Fibroblast of villous mesenchyme (primary cell): ENCODE results near the gene GOT1. TPM values are rescaled to one million over a fixed set of nuclear protein-coding genes. Genes with fewer than 3 reads are reported as not detected.

Source experiments
- DNase-seq: peaks from one replicate; pipeline ENCODE4 v3.0.0-alpha.2; 2010; ENCODE audit warnings: low read depth
- H3K4me3 ChIP-seq: 2 replicates; pipeline ENCODE4 v1.5.1; 2011; ENCODE audit warnings: low read depth, mild to moderate bottlenecking, low read length
- CTCF ChIP-seq: IDR thresholded peaks from 2 replicates; pipeline ENCODE4 v1.5.1; 2012; ENCODE audit warnings: low read depth, mild to moderate bottlenecking, low read length; ENCODE audit not compliant: insufficient read depth
- total RNA-seq: library from RNA; depleted of rRNA; stranded (reverse); fragments of >200 nt; gene quantifications from 2 replicates; pipeline ENCODE4 v1.2.3, GENCODE V29; 2012

Gene GOT1
- total RNA-seq, 1 donor, result 27.2 TPM

DNA sequence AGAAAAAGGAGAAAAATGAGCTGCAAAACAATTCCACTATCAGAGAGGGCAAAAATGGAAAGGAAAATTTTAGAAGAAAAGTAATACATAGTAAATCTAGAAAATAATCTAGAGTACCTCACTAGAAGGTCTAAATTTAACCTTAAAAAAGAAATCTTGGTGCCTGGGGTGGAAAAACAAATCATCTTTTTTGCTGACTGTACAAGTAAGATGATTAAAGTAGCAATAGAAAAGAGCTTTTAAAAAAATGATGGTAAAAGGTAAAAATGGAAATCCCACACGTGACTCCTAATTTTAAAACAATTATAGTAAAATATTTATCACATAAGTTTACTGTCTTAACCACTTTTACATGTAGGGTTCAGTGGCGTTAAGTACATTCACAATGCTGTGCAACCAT, 28.8 kb upstream of the GOT1 start:
- H3K4me3 ChIP-seq, result no peak overlapping the region
- no peak for TF ChIP-seq CTCF

DNA sequence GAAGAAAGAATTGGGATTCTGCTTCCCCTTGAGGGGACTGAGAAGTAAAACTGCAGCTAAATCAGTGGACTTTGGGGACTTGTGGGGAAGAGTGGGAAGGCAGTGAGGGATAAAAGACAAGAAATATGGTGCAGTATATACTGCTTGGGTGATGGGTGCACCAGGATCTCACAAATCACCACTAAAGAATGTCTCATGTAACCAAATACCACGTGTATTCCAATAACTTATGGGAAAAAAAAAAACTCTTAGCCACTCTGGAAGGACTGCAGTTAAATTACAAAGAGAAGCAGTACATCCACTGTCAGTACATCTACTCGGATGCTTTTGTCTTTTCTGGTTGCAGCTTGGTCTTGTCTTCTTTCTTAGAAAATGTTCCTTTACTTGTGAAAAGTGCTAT, 27.4 kb upstream of the GOT1 start:
- no peak overlapping the region for H3K4me3 ChIP-seq
- peak; percentile 36 for DNase-seq
- TF ChIP-seq CTCF, result no peak

More for the DNA sequence above, 28.8 kb upstream of the GOT1 start:
- no peak for DNase-seq

DNA sequence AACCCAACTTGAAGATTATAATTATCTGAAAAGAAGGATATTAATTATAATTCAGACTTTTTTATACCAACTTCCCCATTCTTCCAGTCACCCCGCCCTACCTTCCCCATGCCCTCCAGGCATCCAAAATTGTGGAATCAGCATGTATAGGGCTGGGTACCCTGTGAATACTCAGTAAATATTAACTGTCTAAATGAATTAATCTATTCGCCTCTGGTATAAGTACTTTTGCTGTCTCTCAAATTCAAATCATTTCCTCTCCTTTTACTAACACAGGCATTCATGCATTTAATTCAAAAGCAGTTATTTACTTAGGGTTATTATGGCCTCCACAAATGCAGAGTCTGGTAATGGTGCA, 26.5 kb upstream of the GOT1 start:
- no peak for TF ChIP-seq CTCF

GRCh38 chr10:99456207-99456930, 25.9 kb upstream of the GOT1 start:
- TF ChIP-seq CTCF, result no peak
- DNase-seq, result no peak

More for the DNA sequence above, 26.5 kb upstream of the GOT1 start:
- no peak for DNase-seq
- no peak overlapping the region for H3K4me3 ChIP-seq

DNA sequence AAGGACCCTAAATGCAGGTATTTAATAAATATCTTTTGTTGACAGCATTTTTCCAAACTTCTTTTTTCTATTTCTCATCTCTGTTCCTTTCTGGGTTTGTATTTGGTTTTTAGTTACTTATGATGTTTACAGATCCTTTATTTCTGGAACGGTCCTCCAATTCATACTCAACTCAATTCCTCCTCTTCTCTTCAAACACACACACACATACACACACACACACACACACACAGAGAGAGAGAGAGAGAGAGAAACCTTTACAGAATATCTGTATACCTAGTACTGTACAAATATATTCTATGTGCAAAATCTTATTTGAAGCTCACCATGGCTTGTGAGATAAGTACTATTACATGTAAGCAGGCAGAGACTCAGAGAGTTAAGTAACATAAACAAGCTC, 21.6 kb upstream of the GOT1 start:
- DNase-seq, result no peak
- no peak overlapping the region for H3K4me3 ChIP-seq
- no peak for TF ChIP-seq CTCF

More at GRCh38 chr10:99456207-99456930, 25.9 kb upstream of the GOT1 start:
- no peak overlapping the region for H3K4me3 ChIP-seq

DNA sequence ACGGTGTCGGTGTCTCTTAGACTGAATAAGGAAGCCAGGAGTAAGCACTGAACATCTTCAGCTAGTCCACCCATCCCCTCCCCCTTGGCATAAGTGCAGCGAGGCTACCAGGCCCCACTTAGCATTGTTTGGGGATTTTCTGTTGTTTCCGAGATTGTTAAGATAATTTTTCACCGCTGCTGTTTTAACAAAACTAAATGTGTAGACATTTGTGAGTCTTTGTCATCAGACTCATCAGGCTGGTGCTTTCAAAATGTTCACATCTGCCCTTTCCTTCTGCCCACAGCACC, 21.0 kb upstream of the GOT1 start:
- DNase-seq, result no peak
- H3K4me3 ChIP-seq, result no peak overlapping the region
- TF ChIP-seq CTCF, result no peak
